HG03558 (cell line): ENCODE results near the gene SLX1A.
"Not testable (repeated sequence)": the region's sequence is repeated elsewhere in the genome, so short reads cannot be mapped to it uniquely, and the experiment has no call there.

Experiments
- ATAC-seq: cut with Tn5 transposase; IDR thresholded peaks from one replicate; pipeline ENCODE4 v1.9.1; 2021; ENCODE audit warnings: moderate number of reproducible peaks; ENCODE audit not compliant: unreplicated experiment; ENCODE audit errors: extremely low read depth

The SLX1A gene

DNA sequence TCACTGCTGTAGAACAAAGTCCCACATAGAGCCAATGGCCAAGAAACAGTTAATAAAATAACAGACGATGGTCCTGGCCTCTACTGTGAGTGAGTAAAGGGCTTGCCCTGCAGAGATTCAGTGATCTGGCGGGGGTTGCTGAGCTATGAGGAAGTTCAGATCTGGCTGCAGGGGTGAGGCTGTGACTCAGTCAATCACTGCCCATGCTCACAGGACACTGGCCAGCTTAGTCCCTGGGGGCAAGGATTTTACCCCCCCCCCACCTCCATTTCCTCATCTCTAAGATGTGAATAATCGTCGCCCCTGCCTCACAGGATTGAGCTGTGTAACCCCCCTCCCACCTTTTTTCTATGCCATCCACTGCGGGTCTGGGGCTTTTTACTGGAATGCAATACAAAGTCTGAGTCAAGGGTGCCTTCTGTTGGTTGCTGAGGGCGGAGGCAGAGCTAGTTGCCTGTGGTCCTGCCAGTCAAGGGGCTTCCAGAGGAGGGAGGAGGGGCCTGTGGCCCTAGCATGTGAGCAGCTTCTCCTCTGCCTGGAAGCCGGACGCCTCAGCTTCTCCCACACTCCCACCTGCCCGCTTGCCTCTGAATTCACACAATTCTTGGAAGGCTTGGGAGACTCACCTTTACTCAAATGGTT lies 13.5 kb downstream of the SLX1A start:
- ATAC-seq = not testable (repeated sequence)

DNA sequence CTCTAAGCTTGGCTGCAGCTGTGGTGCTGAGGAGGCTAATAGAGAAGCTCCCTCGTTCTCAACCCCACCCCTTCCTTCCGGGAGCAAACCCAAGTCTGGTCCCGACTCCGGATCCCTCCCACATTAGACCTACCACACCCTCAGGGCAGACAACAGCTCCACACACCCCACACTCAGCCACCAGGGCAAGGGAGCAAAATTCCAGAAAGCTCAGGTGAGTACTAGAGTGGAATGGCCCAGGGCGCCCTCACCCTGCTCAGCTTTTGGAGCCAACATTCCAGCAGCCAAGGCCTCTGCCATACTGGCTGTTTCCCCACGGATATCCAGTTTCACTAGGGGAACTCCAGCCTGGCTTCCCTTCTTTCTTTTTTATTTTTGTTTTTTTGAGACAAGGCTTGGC lies 15.4 kb downstream of the SLX1A start:
- not testable (repeated sequence) for ATAC-seq

- not testable (repeated sequence) for ATAC-seq
These were observed 17.7 kb downstream of the SLX1A start for GRCh38 chr16:30211414-30211813.

- not testable (repeated sequence) for ATAC-seq
These were observed 23.4 kb downstream of the SLX1A start for GRCh38 chr16:30217082-30217481.
